Measurements from ENCODE around the gene KCNB1.

Gene KCNB1

DNA sequence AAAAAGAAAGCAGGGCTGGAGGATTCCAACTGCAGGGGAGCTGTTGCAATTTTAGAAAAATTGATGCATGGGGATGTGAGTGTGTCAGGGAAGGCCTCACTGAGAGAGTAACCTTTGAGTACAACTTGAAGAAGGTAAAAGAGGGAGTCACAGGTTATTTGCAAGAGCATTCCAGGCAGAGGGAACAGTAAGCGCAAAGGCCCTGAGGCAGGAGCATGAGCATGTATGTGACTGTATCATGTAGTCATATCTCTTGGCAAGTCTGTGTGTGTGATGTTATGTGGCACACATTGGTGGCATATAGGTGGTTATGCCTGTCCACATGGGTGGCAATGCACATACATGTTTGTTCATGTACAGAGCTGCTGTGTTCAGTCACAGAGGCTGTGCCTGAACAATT, 133.4 kb downstream of the KCNB1 start:
- TF ChIP-seq, protein P1, sequence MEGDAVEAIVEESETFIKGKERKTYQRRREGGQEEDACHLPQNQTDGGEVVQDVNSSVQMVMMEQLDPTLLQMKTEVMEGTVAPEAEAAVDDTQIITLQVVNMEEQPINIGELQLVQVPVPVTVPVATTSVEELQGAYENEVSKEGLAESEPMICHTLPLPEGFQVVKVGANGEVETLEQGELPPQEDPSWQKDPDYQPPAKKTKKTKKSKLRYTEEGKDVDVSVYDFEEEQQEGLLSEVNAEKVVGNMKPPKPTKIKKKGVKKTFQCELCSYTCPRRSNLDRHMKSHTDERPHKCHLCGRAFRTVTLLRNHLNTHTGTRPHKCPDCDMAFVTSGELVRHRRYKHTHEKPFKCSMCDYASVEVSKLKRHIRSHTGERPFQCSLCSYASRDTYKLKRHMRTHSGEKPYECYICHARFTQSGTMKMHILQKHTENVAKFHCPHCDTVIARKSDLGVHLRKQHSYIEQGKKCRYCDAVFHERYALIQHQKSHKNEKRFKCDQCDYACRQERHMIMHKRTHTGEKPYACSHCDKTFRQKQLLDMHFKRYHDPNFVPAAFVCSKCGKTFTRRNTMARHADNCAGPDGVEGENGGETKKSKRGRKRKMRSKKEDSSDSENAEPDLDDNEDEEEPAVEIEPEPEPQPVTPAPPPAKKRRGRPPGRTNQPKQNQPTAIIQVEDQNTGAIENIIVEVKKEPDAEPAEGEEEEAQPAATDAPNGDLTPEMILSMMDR (IDR thresholded peaks at IDR 0.05; ENCODE audit: low read length, missing control alignments) = no peak
- DNase-seq (ENCODE audit: low read depth) = no peak
- no peak overlapping the region for H3K4me3 ChIP-seq (replicated peaks; ENCODE audit: low read depth, low read length)

DNA sequence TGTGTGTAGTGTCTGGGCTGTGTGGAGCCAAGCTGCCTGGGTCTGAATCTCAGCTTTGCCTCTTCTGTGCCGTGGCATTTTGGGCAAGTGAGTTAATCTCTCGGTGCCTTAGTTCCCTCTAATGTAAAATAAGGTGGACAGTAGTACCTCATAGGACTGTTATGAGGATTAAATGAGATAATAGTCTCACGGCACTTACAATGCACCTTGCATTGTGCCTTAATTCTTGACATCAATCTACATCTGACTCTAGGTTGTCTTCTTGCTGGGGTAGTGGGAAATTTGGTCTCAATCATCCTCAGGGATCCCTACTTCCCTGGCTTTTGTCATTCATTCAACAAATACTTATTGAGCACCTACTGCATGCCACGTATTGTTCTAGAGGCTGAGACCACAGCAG, 133.9 kb downstream of the KCNB1 start:
- no peak for DNase-seq (ENCODE audit: low read depth)
- H3K4me3 ChIP-seq (replicated peaks; ENCODE audit: low read depth, low read length) = no peak overlapping the region
- TF ChIP-seq, protein P1 (IDR thresholded peaks at IDR 0.05; ENCODE audit: low read length, missing control alignments) = no peak

DNA sequence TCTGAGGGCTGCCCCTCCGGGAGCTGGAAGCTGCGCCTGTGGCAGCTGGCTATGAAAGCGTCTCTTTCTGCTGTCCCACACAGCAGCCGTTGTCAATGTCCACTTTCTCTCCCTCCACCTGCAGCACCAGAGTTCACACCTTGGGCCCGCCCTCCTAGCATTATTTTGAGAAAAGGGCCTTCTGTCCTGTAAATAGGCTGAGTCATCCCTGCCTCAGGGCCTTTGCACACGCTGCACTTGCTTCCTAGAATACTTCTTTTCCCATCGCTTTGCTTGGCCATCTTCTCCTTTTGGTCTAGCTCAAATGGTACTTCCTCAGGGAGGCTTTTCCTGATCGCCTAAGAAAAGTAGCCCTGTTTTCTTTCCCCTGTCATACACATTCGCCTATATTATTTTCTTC, 135.3 kb downstream of the KCNB1 start:
- TF ChIP-seq, protein P1 (IDR thresholded peaks at IDR 0.05; ENCODE audit: low read length, missing control alignments) = no peak
- no peak for DNase-seq (ENCODE audit: low read depth)
- no peak overlapping the region for H3K4me3 ChIP-seq (replicated peaks; ENCODE audit: low read depth, low read length)

DNA sequence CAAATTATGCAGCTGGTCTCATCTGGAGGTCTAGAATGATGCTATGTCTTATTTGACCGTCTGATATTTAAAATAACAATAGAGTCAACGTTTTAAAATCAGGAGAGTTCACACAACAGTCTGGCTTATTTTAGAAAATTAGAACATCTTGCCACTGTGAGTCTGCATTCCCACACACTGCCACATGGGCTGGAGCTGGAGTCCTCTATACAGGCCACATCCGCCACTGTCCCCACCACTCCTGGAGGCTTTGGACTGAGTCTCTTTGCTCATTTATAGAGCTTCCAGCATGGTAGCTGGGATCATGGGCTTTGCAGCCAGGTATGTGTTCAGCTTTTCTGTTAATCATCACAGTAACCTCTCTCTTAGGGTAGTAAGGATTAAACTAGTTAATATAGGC, 135.8 kb downstream of the KCNB1 start:
- H3K4me3 ChIP-seq (replicated peaks; ENCODE audit: low read depth, low read length) = no peak overlapping the region
- no peak for DNase-seq (ENCODE audit: low read depth)
- TF ChIP-seq, protein P1 (IDR thresholded peaks at IDR 0.05; ENCODE audit: low read length, missing control alignments) = no peak

DNA sequence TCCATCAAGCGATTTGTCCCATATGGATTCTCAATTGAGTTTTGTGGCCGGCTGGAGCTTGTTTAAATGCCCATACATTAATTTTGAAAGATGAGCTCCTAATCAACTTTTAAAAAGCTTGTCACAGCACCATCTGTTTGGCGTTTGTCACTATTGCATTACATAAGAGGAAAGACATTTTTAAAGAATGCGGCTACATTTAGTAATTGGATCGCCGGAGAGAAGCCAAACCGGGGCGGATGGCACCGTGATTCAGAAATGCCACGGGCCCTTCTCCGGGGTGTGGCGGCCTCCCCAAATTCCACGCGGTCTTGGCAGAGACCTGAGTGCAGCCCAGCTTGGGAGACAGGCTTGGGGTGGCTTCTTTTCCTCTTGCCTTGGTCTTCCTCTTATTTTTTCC, 136.9 kb downstream of the KCNB1 start:
- peak; percentile 65 for DNase-seq (ENCODE audit: low read depth)
- H3K4me3 ChIP-seq (replicated peaks; ENCODE audit: low read depth, low read length) = no peak overlapping the region
- TF ChIP-seq, protein P1 (IDR thresholded peaks at IDR 0.05; ENCODE audit: low read length, missing control alignments) = no peak

DNA sequence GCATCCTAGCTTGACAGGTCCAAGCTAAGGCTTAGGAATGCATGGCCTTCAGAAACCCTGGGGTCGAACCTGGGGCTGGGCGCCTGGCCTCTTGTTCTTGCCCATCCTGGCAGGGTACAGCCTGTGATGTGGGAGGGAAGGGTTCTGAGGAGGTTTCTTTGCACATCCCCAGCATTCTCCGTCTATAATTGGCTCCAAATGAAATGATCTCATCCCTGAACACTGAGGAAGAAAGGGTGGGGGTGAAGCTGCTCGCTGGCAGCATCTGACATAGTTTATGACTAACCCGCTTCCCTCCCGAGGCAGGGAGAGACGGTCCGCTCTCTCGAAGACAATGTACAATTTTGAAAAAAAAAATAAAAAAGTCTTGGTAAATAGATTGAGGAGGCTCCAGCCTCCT, 137.5 kb downstream of the KCNB1 start:
- TF ChIP-seq, protein P1 (IDR thresholded peaks at IDR 0.05; ENCODE audit: low read length, missing control alignments) = no peak
- DNase-seq (ENCODE audit: low read depth) = peak; percentile 96
- H3K4me3 ChIP-seq (replicated peaks; ENCODE audit: low read depth, low read length) = no peak overlapping the region

DNA sequence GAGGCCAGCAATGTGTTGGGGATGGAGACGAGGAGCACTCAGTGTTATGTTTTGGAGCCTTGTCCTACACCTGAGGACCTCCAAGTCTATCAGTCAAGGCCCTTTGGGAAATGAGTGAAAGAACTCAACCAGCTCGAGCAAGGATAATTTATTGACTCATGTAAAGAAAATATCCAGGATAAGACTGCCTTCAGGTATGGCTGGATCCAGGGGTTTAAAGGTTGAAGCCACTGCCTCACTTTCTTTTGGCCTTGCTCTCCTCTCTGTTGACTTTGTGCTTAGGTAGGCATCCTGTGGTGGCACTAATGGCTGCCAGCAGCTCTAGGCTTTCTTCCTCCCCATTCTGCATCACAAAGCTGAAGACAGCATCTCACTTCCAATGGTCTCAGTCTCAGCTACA, 138.3 kb downstream of the KCNB1 start:
- DNase-seq (ENCODE audit: low read depth) = no peak
- TF ChIP-seq, protein P1 (IDR thresholded peaks at IDR 0.05; ENCODE audit: low read length, missing control alignments) = no peak

More for the DNA sequence above, 138.3 kb downstream of the KCNB1 start:
- H3K4me3 ChIP-seq (replicated peaks; ENCODE audit: low read depth, low read length) = no peak overlapping the region

All from fibroblast of pulmonary artery (primary cell).